NCI-H2081 (cell line): ENCODE results near the gene SCNN1A.

ENCODE experiments used
- DNase-seq, 2 experiments: peaks; one replicate each; lab custom pipeline; 2025; lab: John Stamatoyannopoulos, UW

Gene SCNN1A

GRCh38 chr12:6317693-6318439 is 57.5 kb downstream of the SCNN1A start:
- DNase-seq, result no peak

- no peak for DNase-seq
These were observed 58.3 kb downstream of the SCNN1A start for GRCh38 chr12:6316921-6317692.

GRCh38 chr12:6315704-6316597 is 59.4 kb downstream of the SCNN1A start:
- no peak for DNase-seq

- DNase-seq, result no peak
These were observed 60.2 kb downstream of the SCNN1A start for GRCh38 chr12:6315184-6315583.

GRCh38 chr12:6314776-6315175 is 60.6 kb downstream of the SCNN1A start:
- DNase-seq, result no peak

- no peak for DNase-seq
These were observed 61.9 kb downstream of the SCNN1A start for GRCh38 chr12:6313326-6313940.

- no peak for DNase-seq
These were observed 62.6 kb downstream of the SCNN1A start for GRCh38 chr12:6312529-6313325.

- no peak for DNase-seq
These were observed 63.4 kb downstream of the SCNN1A start for GRCh38 chr12:6311822-6312528.

- no peak for DNase-seq
These were observed 64.4 kb downstream of the SCNN1A start for GRCh38 chr12:6310771-6311610.

- DNase-seq, result no peak
These were observed 67.8 kb downstream of the SCNN1A start for GRCh38 chr12:6307529-6307928.

- no peak for DNase-seq
These were observed 68.7 kb downstream of the SCNN1A start for GRCh38 chr12:6306599-6307220.

- no peak for DNase-seq
These were observed 69.2 kb downstream of the SCNN1A start for GRCh38 chr12:6306151-6306550.

GRCh38 chr12:6303071-6303470 is 72.3 kb downstream of the SCNN1A start:
- no peak for DNase-seq

- no peak for DNase-seq
These were observed 72.7 kb downstream of the SCNN1A start for GRCh38 chr12:6302621-6303020.

- DNase-seq, result no peak
These were observed 73.6 kb downstream of the SCNN1A start for GRCh38 chr12:6301721-6302120.

- DNase-seq, result no peak
These were observed 78.2 kb downstream of the SCNN1A start for GRCh38 chr12:6297170-6297569.
